WTC11 (cell line): ENCODE data around the gene PLPP3. TPM values are rescaled to one million over a fixed set of nuclear protein-coding genes. Genes with fewer than 3 reads are reported as not detected.

Source experiments
- ATAC-seq: fragments of 200-7000 bp; cut with Tn5 transposase; 2 replicates; pipeline ENCODE4 v1.10.0; 2021; ENCODE audit warnings: mild to moderate bottlenecking, moderate library complexity
- CTCF ChIA-PET: fragments of 300-600 bp; sonication (Branson Sonifier 250); formaldehyde crosslinking; loops from one replicate; lab custom pipeline; 2021; ENCODE audit warnings: antibody characterized with exemption; lab: Charles Lee
- POLR2A ChIA-PET: fragments of 350-600 bp; sonication (Branson Sonifier 250); formaldehyde crosslinking; loops from one replicate; lab custom pipeline; 2021; ENCODE audit warnings: antibody characterized with exemption; lab: Charles Lee
- DNase-seq: peaks from one replicate; pipeline ENCODE4 v3.0.0; 2021; ENCODE audit warnings: low spot score
- H3K27ac Mint-ChIP-seq: 2 replicates; pipeline ENCODE4 v1.8.0; 2021; ENCODE audit warnings: mixed read lengths
- H3K27me3 Mint-ChIP-seq: 2 replicates; pipeline ENCODE4 v1.8.0; 2021; ENCODE audit warnings: low read depth, mild to moderate bottlenecking, moderate library complexity, mixed read lengths
- H3K36me3 Mint-ChIP-seq: 2 replicates; pipeline ENCODE4 v1.8.0; 2021; ENCODE audit warnings: mixed read lengths
- H3K4me1 Mint-ChIP-seq: 2 replicates; pipeline ENCODE4 v1.8.0; 2022; ENCODE audit warnings: mixed read lengths
- H3K4me3 Mint-ChIP-seq: 2 replicates; pipeline ENCODE4 v1.8.0; 2021; ENCODE audit warnings: mild to moderate bottlenecking, moderate library complexity, mixed read lengths
- H3K9me3 Mint-ChIP-seq: 2 replicates; pipeline ENCODE4 v1.8.0; 2021; ENCODE audit warnings: mixed read lengths
- AFF4 ChIP-seq: sonication (generic); formaldehyde crosslinking; IDR thresholded peaks from 2 replicates; pipeline ENCODE4 v1.8.1; 2023; ENCODE audit warnings: mild to moderate bottlenecking, missing genetic modification reagents, borderline replicate concordance
- AR ChIP-seq: fragments of 250-450 bp; sonication (Bioruptor Pico); IDR thresholded peaks from 2 replicates; pipeline ENCODE4 v1.9.0; 2021; ENCODE audit warnings: mild to moderate bottlenecking
- ATF2 ChIP-seq: sonication (generic); formaldehyde crosslinking; IDR thresholded peaks from 2 replicates; pipeline ENCODE4 v1.8.1; 2022; ENCODE audit warnings: low read depth, missing genetic modification reagents, borderline replicate concordance
- CREM ChIP-seq: sonication (generic); formaldehyde crosslinking; IDR thresholded peaks from 2 replicates; pipeline ENCODE4 v1.8.1; 2022; ENCODE audit warnings: mild to moderate bottlenecking, missing genetic modification reagents, moderate library complexity
- E2F1 ChIP-seq: sonication (generic); formaldehyde crosslinking; IDR thresholded peaks from 2 replicates; pipeline ENCODE4 v1.8.0; 2022; ENCODE audit warnings: mild to moderate bottlenecking, missing genetic modification reagents
- EMX1 ChIP-seq: fragments of 250-450 bp; sonication (Bioruptor Pico); IDR thresholded peaks from 2 replicates; pipeline ENCODE4 v1.8.0; 2021; ENCODE audit warnings: mild to moderate bottlenecking
- ERG ChIP-seq: fragments of 250-450 bp; sonication (Bioruptor Pico); IDR thresholded peaks from 2 replicates; pipeline ENCODE4 v1.8.0; 2021; ENCODE audit warnings: mild to moderate bottlenecking
- IRF2 ChIP-seq: sonication (generic); formaldehyde crosslinking; IDR thresholded peaks from 2 replicates; pipeline ENCODE4 v1.8.0; 2022; ENCODE audit warnings: low read depth, missing genetic modification reagents, borderline replicate concordance
- KAT7 ChIP-seq: sonication (generic); formaldehyde crosslinking; IDR thresholded peaks from 2 replicates; pipeline ENCODE4 v1.8.1; 2023; ENCODE audit warnings: missing genetic modification reagents, mild to moderate bottlenecking, borderline replicate concordance
- NFATC4 ChIP-seq: fragments of 250-450 bp; sonication (Bioruptor Pico); IDR thresholded peaks from 2 replicates; pipeline ENCODE4 v1.9.0; 2021; ENCODE audit warnings: mild to moderate bottlenecking
- NFYB ChIP-seq: sonication (generic); formaldehyde crosslinking; conservative IDR thresholded peaks from 2 replicates; pipeline ENCODE4 v1.8.0; 2022; ENCODE audit warnings: low read depth, missing genetic modification reagents
- PRDM15 ChIP-seq: sonication (generic); formaldehyde crosslinking; IDR thresholded peaks from 2 replicates; pipeline ENCODE4 v1.8.0; 2022; ENCODE audit warnings: missing genetic modification reagents
- PRRX2 ChIP-seq: fragments of 250-450 bp; sonication (Bioruptor Pico); IDR thresholded peaks from 2 replicates; pipeline ENCODE4 v1.8.0; 2021; ENCODE audit warnings: mild to moderate bottlenecking
- RORB ChIP-seq: fragments of 250-450 bp; sonication (Bioruptor Pico); IDR thresholded peaks from 2 replicates; pipeline ENCODE4 v1.9.0; 2021; ENCODE audit warnings: mild to moderate bottlenecking
- ZNF317 ChIP-seq: sonication (generic); formaldehyde crosslinking; IDR thresholded peaks from 2 replicates; pipeline ENCODE4 v1.8.1; 2023; ENCODE audit warnings: low read depth, mild to moderate bottlenecking, moderate library complexity, missing genetic modification reagents, borderline replicate concordance
- ZSCAN18 ChIP-seq: fragments of 250-450 bp; sonication (Bioruptor Pico); IDR thresholded peaks from 2 replicates; pipeline ENCODE4 v2.1.2; 2022; ENCODE audit warnings: mild to moderate bottlenecking, moderate library complexity
- total RNA-seq: library from RNA; stranded (reverse); gene quantifications from 3 replicates; pipeline ENCODE4 v1.2.3, GENCODE V29; 2021

The PLPP3 gene
- total RNA-seq, 1 experiment from 2014 or later, result 31.0 TPM

- TF ChIP-seq E2F1 (CRISPR knock-in tag) (no peak), PRDM15 (CRISPR knock-in tag) (no peak), ERG (CRISPR knock-in tag) (no peak), AR (CRISPR knock-in tag) (no peak)
These were observed 31.9 kb downstream of the PLPP3 start (continued) for GRCh38 chr1:56547473-56547872.

GRCh38 chr1:56545711-56546110 is 33.7 kb downstream of the PLPP3 start:
- CTCF ChIA-PET, result interaction anchor here (1.7 kb wide), 1 partner anchor 33 kb away, joined by 3 read pairs; the partner anchor contains the start of gene PLPP3
- Mint-ChIP-seq H3K27me3 (no peaks in the 10 kb centered on the region), H3K27ac (peak overlapping the region; percentile 94)

GRCh38 chr1:56543783-56544612 is 35.4 kb downstream of the PLPP3 start:
- H3K27ac Mint-ChIP-seq, result peak overlapping the region; percentile 94
- ATAC-seq, result peak; percentile 72
- ChIA-PET POLR2A (no interaction called here), CTCF (interaction anchor here (1.0 kb wide), 1 partner anchor 9 kb away, joined by 3 read pairs; no protein-coding TSS in a partner anchor)
- DNase-seq, result no peak
- H3K36me3 Mint-ChIP-seq, result peaks cover 22% of the 10 kb centered on the region
- H3K27me3 Mint-ChIP-seq, result no peaks in the 10 kb centered on the region
- H3K4me1 Mint-ChIP-seq, result peaks cover 50% of the 10 kb centered on the region
- no peaks in the 10 kb centered on the region for H3K9me3 Mint-ChIP-seq
- H3K4me3 Mint-ChIP-seq, result no peak overlapping the region
- TF ChIP-seq PRRX2 (no peak), ATF2 (CRISPR knock-in tag) (no peak), NFATC4 (no peak), IRF2 (CRISPR knock-in tag) (no peak), EMX1 (CRISPR knock-in tag) (no peak), AFF4 (CRISPR knock-in tag) (no peak), RORB (CRISPR knock-in tag) (no peak), ZSCAN18 (CRISPR knock-in tag) (no peak), NFYB (CRISPR knock-in tag) (no peak), CREM (CRISPR knock-in tag) (no peak), ZNF317 (CRISPR knock-in tag) (no peak)

More at GRCh38 chr1:56545711-56546110, 33.7 kb downstream of the PLPP3 start:
- H3K4me3 Mint-ChIP-seq, result no peak overlapping the region
- H3K36me3 Mint-ChIP-seq, result peaks cover 18% of the 10 kb centered on the region
- ATAC-seq (no peak), DNase-seq (no peak)
- H3K9me3 Mint-ChIP-seq, result no peaks in the 10 kb centered on the region
- TF ChIP-seq KAT7, result no peak
- H3K4me1 Mint-ChIP-seq, result peaks cover 65% of the 10 kb centered on the region
- POLR2A ChIA-PET, result interaction anchor here (3.0 kb wide), 1 partner anchor 11 kb away, joined by 10 read pairs; no protein-coding TSS in a partner anchor
